Large intestine (tissue), 12 donors: ENCODE results near the gene MTSS2. TPM values are rescaled to one million over a fixed set of nuclear protein-coding genes. Genes with fewer than 3 reads are reported as not detected.

Experiments used
- DNase-seq, 2 donors: peaks; one replicate each; pipeline versions ENCODE4 v3.0.0 to v3.0.0-alpha.2; 2013
- H3K27ac ChIP-seq: one replicate; pipeline ENCODE4 v1.5.1; 2013; ENCODE audit warnings: low read length
- H3K27me3 ChIP-seq: 2 replicates; pipeline ENCODE4 v1.6.1; 2013; ENCODE audit warnings: low read length; ENCODE audit not compliant: control insufficient read depth, insufficient read depth
- H3K36me3 ChIP-seq: 2 replicates; pipeline ENCODE4 v1.6.1; 2013; ENCODE audit warnings: low read length; ENCODE audit not compliant: control insufficient read depth, insufficient read depth
- H3K4me1 ChIP-seq: one replicate; pipeline ENCODE4 v1.6.1; 2013; ENCODE audit warnings: low read length; ENCODE audit not compliant: control insufficient read depth, insufficient read depth
- H3K4me3 ChIP-seq: one replicate; pipeline ENCODE4 v1.5.1; 2013; ENCODE audit warnings: low read length
- H3K9me3 ChIP-seq: one replicate; pipeline ENCODE4 v1.6.1; 2013; ENCODE audit warnings: mild to moderate bottlenecking, low read depth, low read length, moderate library complexity; ENCODE audit not compliant: control insufficient read depth
- WGBS: methylation state at CpG from one replicate; pipeline ENCODE4 v1.1.5; 2013; ENCODE audit warnings: low lambda C conversion rate; ENCODE audit not compliant: insufficient coverage; 5-methylcytosine and 5-hydroxymethylcytosine counted together
- long read RNA-seq, 11 donors: transcript quantifications; one replicate each; lab custom pipeline, GENCODE V29; 2026
- polyA plus RNA-seq: library from polyadenylated mRNA; unstranded; fragments of 120-200 nt; gene quantifications from one replicate; pipeline ENCODE4 v1.2.1, GENCODE V29; 2013

Gene MTSS2
- polyA plus RNA-seq = 27.1 TPM
- long read RNA-seq, donor 1 = 0 reads
- long read RNA-seq, donor 2 = 0 reads
- long read RNA-seq, donor 3 = 0 reads
- long read RNA-seq, donor 4, partial matches to known transcripts = 0 of 1 reads
- long read RNA-seq, donor 4, other reads (novel, unspliced or antisense) = 0 of 1 reads
- long read RNA-seq, donor 5 = 0 reads
- long read RNA-seq, donor 6 = 0 reads
- long read RNA-seq, donor 7 = 0 reads
- long read RNA-seq, donor 8 = 0 reads
- long read RNA-seq, donor 9, partial matches to known transcripts = 7 of 7 reads
- long read RNA-seq, donor 9, other reads (novel, unspliced or antisense) = 0 of 7 reads
- long read RNA-seq, donor 10 = 0 reads
- long read RNA-seq, donor 11 = 0 reads

- Histone ChIP-seq H3K27ac (peak within 1 kb of the TSS; percentile 66), H3K4me3 (peak within 1 kb of the TSS; percentile 67), H3K36me3 (peaks cover 6% of the 10 kb centered on the region), H3K4me1 (peaks cover 46% of the 10 kb centered on the region), H3K9me3 (no peaks in the 10 kb centered on the region), H3K27me3 (no peaks in the 10 kb centered on the region)
- peak; percentile 67 to 81 for DNase-seq
- WGBS = no CpG with 5 or more reads among the region's 72 CpGs
Observed at GRCh38 chr16:70685938-70686375, at the start of gene MTSS2. Gene MTSS2 (minus strand): TSS chr16:70686053. CDS start chr16:70685791, 262 bp downstream.

GRCh38 chr16:70735141-70735979 lies 49.5 kb upstream of the MTSS2 start:
- Histone ChIP-seq H3K36me3 (peaks cover 24% of the 10 kb centered on the region), H3K4me1 (peaks cover 12% of the 10 kb centered on the region), H3K27me3 (no peaks in the 10 kb centered on the region), H3K27ac (no peak overlapping the region), H3K4me3 (no peak overlapping the region), H3K9me3 (no peaks in the 10 kb centered on the region)
- DNase-seq = no peak
- WGBS = no CpG with 5 or more reads among the region's 13 CpGs

GRCh38 chr16:70734522-70735095 lies 48.8 kb upstream of the MTSS2 start:
- DNase-seq = no peak
- peaks cover 12% of the 10 kb centered on the region for H3K4me1 ChIP-seq
- no peaks in the 10 kb centered on the region for H3K9me3 ChIP-seq
- peaks cover 27% of the 10 kb centered on the region for H3K36me3 ChIP-seq
- no peak overlapping the region for H3K27ac ChIP-seq
- H3K27me3 ChIP-seq = no peaks in the 10 kb centered on the region
- no peak overlapping the region for H3K4me3 ChIP-seq
- no CpG with 5 or more reads among the region's 4 CpGs for WGBS

DNA sequence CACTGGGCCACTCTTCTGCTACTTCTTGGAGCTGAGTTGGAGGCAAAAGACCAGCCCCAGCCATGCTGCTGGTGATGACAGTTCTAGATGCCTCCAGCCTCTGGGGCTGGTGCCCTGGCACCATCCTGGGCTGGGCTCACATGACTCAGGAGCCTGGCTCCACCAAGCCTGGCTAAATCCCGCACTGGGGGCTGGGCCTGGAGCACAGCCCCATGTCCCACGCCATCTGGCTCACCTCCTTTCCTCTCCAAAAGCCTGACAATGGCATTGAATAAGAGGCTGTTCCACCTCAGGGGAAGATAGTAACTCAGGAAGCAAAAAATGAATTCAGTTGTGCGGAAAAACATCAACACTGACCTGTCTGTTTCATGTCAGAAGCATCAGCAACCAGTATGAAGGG lies 45.1 kb upstream of the MTSS2 start:
- Histone ChIP-seq H3K9me3 (no peaks in the 10 kb centered on the region), H3K4me3 (no peak overlapping the region), H3K27me3 (no peaks in the 10 kb centered on the region), H3K27ac (no peak overlapping the region), H3K4me1 (peaks cover 6% of the 10 kb centered on the region), H3K36me3 (peaks cover 39% of the 10 kb centered on the region)
- WGBS = no CpG with 5 or more reads among the region's 3 CpGs
- no peak for DNase-seq

DNA sequence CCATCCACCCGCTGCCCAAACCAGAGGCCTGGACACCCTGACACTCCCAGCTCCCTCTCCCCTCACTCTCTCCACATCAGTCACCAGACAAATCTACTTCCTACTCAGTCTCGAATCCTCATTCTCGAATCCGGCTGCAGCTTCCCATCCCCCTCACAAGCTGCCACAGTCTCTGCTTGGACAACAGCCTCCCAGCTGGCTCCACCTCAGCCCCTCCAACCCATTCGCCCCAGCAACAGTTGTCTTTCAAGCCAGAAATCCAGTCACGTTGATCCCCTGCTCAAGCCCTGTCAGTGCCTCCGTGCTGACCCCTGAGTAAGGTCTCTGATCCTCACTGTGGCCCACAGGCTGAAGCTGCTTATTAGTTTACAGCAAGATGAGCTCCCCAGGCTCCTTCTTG lies 44.2 kb upstream of the MTSS2 start:
- Histone ChIP-seq H3K4me3 (no peak overlapping the region), H3K27ac (no peak overlapping the region), H3K27me3 (no peaks in the 10 kb centered on the region), H3K4me1 (peaks cover 15% of the 10 kb centered on the region), H3K36me3 (peaks cover 39% of the 10 kb centered on the region), H3K9me3 (no peaks in the 10 kb centered on the region)
- DNase-seq = no peak
- WGBS = no CpG with 5 or more reads among the region's 7 CpGs

- no peaks in the 10 kb centered on the region for H3K9me3 ChIP-seq
- DNase-seq = no peak
- H3K4me3 ChIP-seq = no peak overlapping the region
- H3K27me3 ChIP-seq = no peaks in the 10 kb centered on the region
- H3K4me1 ChIP-seq = peaks cover 23% of the 10 kb centered on the region
- no peak overlapping the region for H3K27ac ChIP-seq
- H3K36me3 ChIP-seq = peaks cover 36% of the 10 kb centered on the region
- 100% methylated on average over 4 of the region's 8 CpGs for WGBS
Observed at GRCh38 chr16:70729292-70729691, 43.4 kb upstream of the MTSS2 start.

DNA sequence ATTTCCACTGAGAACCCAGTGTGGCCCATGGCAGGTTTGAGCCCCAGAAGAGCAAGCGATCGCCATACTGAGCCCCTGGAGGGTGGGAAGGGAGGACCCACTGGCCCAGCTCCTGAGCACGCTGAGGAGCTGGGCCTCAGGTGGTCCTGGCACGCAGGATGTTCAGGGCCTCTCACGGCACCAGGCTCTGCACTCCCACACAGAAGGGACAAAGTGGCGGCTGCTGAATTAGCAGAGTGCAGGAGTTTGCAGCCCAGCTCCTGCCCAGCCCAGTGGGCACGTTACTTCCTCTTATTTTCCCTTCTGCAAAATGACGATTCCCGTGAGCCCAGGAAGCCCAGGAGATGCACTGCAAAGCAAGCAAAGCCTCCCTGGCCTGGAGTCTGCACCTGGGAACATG lies 42.3 kb upstream of the MTSS2 start:
- Histone ChIP-seq H3K4me1 (peaks cover 23% of the 10 kb centered on the region), H3K4me3 (no peak overlapping the region), H3K27ac (no peak overlapping the region), H3K36me3 (peaks cover 36% of the 10 kb centered on the region), H3K27me3 (no peaks in the 10 kb centered on the region), H3K9me3 (no peaks in the 10 kb centered on the region)
- DNase-seq = no peak
- WGBS = no CpG with 5 or more reads among the region's 9 CpGs

DNA sequence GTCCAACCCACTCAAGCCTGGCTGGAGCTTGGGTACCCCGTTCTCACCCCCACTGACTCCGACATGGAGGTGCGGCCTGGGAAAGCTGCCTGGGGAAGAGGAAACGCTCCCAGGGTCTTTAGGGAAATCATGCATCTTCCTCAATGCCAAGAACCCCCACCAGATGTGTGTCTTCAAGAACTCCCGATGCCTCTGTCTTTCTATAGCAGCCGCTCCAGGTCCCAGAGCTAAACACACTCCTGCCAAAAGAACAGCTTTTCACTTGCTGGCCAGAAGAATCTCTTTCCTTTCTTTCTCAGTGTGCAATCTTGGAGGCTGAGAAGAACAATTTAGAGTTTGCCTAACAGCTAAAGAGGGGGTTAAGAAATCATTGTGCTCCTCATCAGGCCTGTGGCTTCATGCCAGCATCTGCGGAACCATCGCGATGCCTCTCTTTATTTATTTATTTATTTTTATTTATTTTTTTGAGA lies 41.1 kb upstream of the MTSS2 start:
- Histone ChIP-seq H3K4me1 (peaks cover 23% of the 10 kb centered on the region), H3K27me3 (no peaks in the 10 kb centered on the region), H3K9me3 (no peaks in the 10 kb centered on the region), H3K4me3 (no peak overlapping the region), H3K36me3 (peaks cover 43% of the 10 kb centered on the region), H3K27ac (peak overlapping the region; percentile 77)
- DNase-seq = peak in 1 of 2 donors; percentile 27
- no CpG with 5 or more reads among the region's 9 CpGs for WGBS

DNA sequence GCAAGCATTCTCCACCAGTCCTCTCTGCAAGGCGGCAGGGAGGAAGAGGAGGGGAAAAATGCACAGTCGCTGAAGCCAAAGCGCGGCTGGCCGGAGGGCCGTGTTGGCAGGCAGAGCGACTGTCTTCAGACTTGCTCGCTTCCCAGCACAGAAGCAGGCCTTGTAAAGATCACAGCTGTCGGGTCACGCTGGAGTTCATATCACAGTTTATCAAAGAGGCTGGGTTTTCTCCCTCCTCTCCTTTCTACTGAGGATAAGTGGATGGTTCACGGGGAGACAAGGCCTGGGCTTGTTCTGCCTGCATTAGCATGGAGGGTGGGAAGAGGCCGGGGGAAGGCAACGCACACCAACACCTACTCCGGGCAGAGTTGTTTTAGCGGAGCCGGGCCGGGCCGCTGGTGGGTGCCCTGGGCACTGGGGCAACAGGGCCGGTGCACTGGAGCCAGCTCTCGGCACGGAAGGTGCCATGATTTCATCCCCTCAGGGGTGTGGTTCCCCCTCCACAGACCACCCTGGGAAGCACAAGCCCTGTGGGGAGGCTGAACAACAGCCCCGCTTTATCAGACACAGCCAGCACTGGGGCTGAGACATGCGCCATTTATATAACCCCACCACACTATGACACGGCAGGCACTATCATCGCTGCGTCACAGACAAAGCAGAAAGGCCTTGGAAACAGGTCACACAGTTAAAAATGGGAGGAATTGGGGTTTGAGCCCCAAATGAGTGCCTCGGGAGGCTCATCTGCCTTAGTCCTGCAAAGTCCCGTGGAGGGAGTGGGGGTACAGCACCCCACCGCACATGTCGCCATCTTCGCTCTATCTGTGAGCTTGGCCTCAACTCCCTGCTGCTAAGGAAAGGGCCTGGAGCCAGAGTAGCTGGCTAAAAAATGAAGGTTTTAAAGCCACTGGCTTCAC lies 40.3 kb upstream of the MTSS2 start:
- H3K27ac ChIP-seq = peak overlapping the region; percentile 77
- peaks cover 23% of the 10 kb centered on the region for H3K4me1 ChIP-seq
- WGBS = no CpG with 5 or more reads among the region's 31 CpGs
- no peaks in the 10 kb centered on the region for H3K9me3 ChIP-seq
- H3K4me3 ChIP-seq = no peak overlapping the region
- peak; percentile 49 to 57 for DNase-seq
- peaks cover 46% of the 10 kb centered on the region for H3K36me3 ChIP-seq
- H3K27me3 ChIP-seq = no peaks in the 10 kb centered on the region
